Ovary (tissue), 3 donors: ENCODE results near the gene ATG5.

Source experiments
- CTCF ChIP-seq, 3 donors: fragments of 450-650 bp in 2 of 3; fragments of 200-600 bp in 1 of 3; IDR thresholded peaks; one replicate each; pipeline versions ENCODE4 v1.5.1 to v1.8.0; 2016 to 2022; ENCODE audit warnings: antibody characterized with exemption in 3 of 3, mild to moderate bottlenecking in 1 of 3
- EP300 ChIP-seq: sonication (generic); formaldehyde crosslinking; IDR thresholded peaks from one replicate; pipeline ENCODE4 v1.6.1; 2017; ENCODE audit warnings: antibody characterized with exemption
- donor health status: DM: no; HTN: no; CAD: no.

- TF ChIP-seq CTCF (IDR thresholded peaks at IDR 0.05) (no peak), EP300 (no peak)
Measured at GRCh38 chr6:106199998-106200397, 125.6 kb downstream of the ATG5 start.
